GM23338 (cell line): ENCODE data around the gene TTF1. TPM values are rescaled to one million over a fixed set of nuclear protein-coding genes. Genes with fewer than 3 reads are reported as not detected.

Experiments used
- ETS1 ChIP-seq: IDR thresholded peaks from 2 replicates; pipeline ENCODE4 v1.6.1; 2016; ENCODE audit warnings: antibody characterized with exemption
- EZH2phosphoT487 ChIP-seq: fragments of 200-600 bp; sonication (generic); IDR thresholded peaks from one replicate; pipeline ENCODE4 v1.8.1; 2018; ENCODE audit warnings: antibody characterized with exemption; ENCODE audit not compliant: unreplicated experiment
- REST ChIP-seq: IDR thresholded peaks from one replicate; pipeline ENCODE4 v1.6.1; 2018; ENCODE audit warnings: antibody characterized with exemption; ENCODE audit not compliant: unreplicated experiment
- ZNF462 ChIP-seq: fragments of 250-450 bp; sonication (Bioruptor Pico); IDR thresholded peaks from 2 replicates; pipeline ENCODE4 v1.5.0; 2020; ENCODE audit warnings: mild to moderate bottlenecking, moderate library complexity
- polyA plus RNA-seq: library from polyadenylated mRNA; unstranded; fragments of >200 nt; fragmentation: Nextera tagmentation; extraction: Ambion mirVana; gene quantifications from 2 replicates; pipeline ENCODE4 v1.2.1, GENCODE V29; 2016
- total RNA-seq: library from RNA; depleted of rRNA; stranded (reverse); fragments of >200 nt; shearing (Covaris generic); gene quantifications from 2 replicates; pipeline ENCODE4 v1.2.3, GENCODE V29; 2014

TTF1 gene
- total and polyA plus RNA-seq, 2 experiments from 2014 or later = 14.9 to 25.0 TPM

GRCh38 chr9:132418726-132419363 lies 12.2 kb upstream of the TTF1 start (continued):
- TF ChIP-seq REST (no peak), ETS1 (no peak), ZNF462 (no peak), EZH2phosphoT487 (no peak)
